HG02943 (cell line): ENCODE results near the gene KRTAP12-3.
"Not testable (repeated sequence)": the region's sequence is repeated elsewhere in the genome, so short reads cannot be mapped to it uniquely, and the experiment has no call there.

ENCODE experiments used
- ATAC-seq: cut with Tn5 transposase; IDR thresholded peaks from one replicate; pipeline ENCODE4 v1.9.1; 2021; ENCODE audit warnings: mild to moderate bottlenecking, low read depth, moderate library complexity; ENCODE audit not compliant: unreplicated experiment

KRTAP12-3 gene, protein sequence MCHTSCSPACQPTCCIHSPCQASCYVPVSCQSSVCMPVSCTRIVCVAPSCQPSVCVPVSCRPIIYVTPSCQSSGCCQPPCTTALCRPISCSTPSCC

DNA sequence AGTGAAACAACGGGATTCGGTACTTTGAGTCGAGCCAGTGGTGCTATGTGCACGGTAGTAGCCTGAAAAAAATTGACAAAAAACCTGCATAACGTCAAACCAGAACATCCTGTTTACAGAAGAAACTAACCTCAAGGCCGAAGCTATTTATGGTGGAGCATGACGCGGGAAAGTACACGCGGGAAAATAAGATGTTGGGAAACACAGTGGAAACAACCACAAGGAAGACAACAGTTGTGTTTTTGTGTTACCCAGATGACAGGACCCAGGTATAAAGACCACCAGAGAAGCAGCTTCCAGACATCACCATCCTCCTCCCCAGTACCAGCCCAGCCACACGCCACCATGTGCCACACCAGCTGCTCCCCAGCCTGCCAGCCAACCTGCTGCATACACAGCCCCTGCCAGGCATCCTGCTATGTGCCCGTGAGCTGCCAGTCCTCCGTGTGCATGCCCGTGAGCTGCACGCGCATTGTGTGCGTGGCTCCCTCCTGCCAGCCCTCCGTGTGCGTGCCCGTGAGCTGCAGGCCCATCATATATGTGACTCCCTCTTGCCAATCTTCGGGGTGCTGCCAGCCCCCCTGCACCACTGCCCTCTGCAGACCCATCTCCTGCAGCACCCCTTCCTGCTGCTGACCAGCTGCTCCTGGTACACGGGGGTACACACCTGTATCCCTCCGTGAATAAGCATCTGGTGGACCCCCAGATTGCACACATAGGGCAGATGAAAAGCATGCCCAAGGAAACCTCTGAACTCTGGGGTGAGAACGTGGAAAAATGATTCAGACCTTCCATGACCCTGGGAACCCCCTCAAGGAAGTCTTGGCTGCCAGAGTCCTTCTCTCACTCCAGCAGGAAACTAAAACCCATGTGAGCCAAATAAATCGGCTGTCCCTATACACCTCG, at the start of gene KRTAP12-3:
Gene KRTAP12-3, plus strand, starts transcription at position 298 of the 906 bp plus-strand sequence. Its CDS starts 48 bp downstream, at position 346.
- no peak for ATAC-seq

DNA sequence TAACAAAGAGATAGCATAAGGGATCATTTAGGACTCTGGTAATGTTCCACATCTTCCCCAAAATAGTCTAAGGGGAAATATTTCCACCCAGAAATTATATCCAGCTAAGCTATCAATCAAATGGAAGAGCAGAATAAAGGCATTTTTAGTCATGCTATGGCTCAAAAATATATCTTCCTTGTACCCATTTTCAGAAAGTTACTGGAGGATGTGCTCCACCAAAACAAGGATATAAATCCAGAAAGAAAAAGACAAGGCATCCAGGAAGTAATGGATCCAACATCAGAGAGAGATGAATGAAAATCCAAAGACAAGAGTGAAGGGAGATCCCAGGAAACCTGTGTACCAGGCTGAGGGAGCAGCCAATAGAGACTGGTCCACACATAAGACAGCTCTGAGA, 48.5 kb upstream of the KRTAP12-3 start:
- no peak for ATAC-seq

DNA sequence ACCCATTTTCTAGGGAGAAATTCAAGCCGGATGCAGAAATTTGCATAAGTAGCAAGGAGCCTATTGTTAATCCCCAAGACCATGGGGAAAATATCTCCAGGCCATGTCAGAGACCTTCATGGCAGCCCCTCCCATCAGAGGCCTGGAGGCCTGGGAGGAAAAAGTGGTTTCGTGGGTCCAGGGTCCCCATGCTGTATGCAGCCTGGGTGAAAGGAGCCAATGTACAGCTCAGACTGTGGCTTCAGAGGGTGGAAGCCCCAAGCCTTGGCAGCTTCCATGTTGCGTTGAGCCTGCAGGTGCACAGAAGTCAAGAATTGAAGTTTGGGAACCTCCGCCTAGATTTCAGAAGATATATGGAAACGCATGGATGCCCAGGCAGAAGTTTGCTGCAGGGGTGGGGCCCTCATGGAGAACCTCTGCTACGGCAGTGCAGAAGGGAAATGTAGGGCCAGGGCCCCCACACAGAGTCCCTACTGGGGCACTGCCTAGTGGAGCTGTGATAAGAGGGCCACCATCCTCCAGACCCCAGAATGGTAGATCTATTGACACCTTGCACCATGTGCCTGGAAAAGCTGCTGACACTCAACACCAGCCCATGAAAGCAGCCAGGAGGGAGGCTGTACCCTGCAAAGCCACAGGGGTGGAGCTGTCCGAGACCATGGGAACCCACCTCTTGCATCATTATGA, 47.4 kb upstream of the KRTAP12-3 start:
- not testable (repeated sequence) for ATAC-seq

DNA sequence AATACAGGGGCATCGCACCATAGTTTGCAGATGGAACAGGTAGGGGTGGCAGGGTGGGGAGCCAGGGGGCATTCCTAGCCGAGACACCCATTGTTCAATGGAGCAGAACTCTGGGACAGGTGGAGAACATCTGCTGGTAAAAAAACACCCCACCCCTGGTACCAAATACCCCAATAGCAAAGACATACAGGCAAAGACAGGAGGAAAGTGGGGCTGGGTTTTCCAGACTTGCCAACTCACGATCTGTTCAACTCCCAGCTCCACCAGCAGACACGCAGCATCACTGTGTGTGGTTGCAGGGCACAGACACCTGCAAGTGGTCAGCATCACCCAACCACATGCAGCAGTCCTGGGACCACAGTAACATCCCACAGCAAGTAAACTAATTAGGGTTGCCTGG, 46.2 kb upstream of the KRTAP12-3 start:
- no peak for ATAC-seq

DNA sequence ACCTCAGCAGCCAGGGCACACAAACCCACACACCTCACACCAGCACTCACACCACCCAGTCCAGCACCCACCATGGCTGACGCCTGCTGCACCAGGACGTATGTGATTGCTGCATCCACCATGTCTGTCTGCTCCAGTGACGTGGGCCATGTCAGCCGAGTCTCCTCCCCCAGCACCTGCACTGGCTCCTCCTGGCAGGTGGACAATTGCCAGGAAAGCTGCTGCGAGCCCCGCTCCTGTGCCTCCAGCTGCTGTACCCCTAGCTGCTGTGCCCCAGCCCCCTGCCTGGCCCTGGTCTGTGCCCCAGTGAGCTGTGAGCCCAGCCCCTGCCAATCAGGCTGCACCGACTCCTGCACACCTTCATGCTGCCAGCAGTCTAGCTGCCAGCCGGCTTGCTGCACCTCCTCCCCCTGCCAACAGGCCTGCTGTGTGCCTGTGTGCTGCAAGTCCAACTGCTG, 45.7 kb upstream of the KRTAP12-3 start, which contains the start of gene KRTAP10-8:
Gene KRTAP10-8, plus strand, starts transcription at position 51 of the 458 bp plus-strand sequence. Its CDS starts 22 bp downstream, at position 73.
- no peak for ATAC-seq

DNA sequence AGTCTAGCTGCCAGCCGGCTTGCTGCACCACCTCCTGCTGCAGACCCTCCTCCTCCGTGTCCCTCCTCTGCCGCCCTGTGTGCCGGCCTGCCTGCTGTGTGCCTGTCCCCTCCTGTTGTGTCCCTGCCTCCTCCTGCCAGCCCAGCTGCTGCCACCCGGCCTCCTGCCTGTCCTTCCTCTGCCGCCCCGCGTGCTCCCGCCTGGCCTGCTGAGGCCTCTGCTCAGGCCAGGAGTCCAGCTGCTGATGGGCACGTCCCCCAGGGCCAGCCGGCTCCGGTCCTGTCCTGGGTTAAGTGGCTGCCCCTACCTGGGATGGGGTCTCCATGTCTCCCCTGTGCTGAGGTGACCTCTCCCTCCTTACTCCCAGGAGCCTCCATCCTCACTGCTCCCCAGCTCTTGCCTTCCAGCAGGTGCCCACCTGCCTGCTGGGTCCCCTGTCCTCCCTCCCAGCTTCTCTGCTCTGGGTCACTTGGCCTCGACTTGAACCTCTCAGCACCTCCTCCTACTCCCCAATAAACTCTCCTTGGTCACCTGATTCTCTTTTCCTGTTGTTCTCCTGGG, 45.0 kb upstream of the KRTAP12-3 start:
- ATAC-seq, result no peak

DNA sequence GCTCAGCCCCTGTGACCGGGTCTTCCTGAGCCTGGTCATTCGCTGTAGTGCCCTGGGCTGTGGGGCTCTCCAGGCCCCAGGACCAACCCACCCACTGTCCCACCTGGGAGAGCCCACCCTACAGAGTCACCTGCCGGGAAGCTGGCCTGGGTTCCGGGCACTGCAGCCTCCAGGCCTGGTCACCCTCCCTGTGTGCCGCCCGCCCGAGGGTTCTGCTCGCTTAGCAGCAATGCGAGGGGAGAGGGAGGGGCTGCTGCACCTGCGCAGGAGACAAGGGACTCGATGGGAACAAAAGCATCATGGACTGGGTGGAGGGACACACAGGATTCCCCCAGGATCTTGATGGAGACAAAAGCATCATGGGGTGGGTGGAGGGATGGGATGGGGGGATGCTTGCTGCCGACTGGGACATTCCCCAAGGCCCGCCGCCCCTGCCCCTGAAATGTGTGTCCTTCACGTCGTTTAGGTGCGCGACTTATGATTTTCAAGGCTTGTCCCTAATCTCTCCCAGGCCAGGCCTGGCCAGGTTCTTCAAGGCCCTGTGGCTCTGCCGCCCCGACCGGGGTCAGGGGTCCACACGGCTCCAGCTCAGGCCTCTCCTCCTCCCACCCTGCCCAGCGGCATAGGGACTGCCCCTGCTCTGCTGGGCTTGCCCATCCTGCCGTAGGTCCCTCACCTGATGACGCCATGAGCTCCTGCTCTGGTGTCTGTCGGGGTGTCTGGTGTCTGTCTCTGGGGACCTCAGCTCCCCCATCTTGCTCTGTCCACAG, 44.2 kb upstream of the KRTAP12-3 start:
- ATAC-seq, result no peak

DNA sequence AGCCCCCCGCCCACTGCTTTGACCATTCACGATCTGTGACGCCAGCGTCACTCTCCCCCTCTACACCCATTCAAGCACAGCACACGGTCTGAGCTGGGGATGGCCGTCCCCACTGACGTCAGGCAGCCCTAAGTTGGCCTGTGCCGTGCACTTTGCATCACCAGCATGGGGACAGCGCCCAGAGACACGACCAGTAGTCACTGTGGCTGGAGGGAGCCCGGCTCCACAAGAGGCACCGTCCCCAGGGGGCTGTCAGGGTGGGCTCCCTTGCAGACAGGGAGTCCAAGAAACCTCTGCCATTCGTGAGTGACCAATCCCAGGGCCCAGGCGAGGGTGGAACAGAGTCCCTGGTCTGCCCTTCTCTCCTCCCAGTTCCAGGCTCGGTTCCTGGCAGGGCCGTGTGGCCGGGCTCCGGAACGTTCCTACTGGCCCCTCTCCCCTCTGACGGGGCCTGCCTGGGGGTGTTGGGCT, 43.5 kb upstream of the KRTAP12-3 start:
- no peak for ATAC-seq

DNA sequence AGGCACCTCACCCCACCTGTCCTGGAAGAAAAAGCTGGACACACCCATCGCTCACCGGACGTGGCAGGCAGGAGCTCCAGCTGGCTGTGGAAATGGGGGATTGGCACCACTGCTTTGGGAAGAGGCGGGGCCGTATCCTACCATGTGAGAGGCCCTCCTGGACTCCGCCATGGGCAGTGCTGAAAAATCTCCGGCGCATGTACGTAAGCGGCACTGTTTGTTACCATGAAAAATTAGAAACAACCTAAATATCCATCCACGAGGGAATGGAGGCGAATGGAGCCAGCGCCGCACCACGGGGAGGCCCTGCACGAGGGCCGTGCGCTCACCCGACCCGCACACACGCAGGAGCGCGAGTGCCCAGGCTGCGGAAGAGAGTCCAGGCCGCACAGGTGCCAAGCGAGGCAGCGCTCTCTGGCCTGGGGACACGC, 42.8 kb upstream of the KRTAP12-3 start:
- no peak for ATAC-seq

DNA sequence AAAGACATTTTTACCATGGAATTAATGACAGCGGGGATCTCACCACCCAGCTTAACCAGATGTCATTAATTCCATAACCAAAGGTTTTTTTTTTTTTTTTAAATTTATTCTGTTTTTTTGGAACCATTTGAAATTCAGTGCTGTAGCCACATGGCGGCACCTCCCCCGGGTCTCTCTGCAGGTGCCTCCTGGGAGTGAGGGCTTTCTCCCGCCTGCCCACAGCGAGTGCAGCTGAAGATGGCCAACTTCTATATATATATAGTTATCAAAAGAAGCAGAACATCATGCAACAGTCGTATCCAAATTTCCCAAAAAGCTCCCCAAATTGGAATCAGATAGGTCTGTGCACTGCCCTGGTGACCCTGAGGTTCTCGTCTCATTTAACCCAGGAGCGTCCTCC, 42.3 kb upstream of the KRTAP12-3 start:
- ATAC-seq, result no peak

DNA sequence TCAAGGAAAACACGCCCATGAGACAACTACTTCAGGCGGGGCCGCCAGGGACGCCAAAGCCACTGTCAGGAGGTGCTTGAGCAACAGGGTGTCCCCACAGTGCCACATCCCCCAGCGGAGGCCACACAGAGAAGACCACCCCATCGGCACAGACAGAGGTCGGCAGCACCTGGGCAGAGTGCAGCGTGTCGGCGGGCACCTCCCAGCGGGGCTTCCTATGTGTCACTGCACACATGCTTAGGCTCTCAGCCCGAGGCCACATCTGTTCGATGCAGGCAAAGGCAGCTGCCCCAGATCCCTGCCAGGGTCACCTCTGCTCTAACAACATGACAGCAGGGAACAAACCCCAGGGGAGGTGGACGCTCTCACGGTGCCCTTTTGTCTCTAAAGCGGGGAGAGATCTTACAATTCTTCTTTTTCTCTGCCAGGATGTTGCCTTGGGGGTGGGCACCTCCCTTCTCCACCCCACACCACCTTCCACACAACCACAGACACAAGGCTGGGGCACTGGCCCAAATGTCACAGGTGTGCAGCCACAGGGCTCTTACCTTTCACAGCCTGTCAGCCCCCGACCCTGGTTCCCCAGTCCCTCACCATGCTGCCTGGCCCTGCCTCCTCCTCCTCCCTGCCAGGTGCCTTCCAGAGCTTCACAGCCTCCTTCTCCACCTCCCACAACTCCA, 41.7 kb upstream of the KRTAP12-3 start:
- no peak for ATAC-seq

DNA sequence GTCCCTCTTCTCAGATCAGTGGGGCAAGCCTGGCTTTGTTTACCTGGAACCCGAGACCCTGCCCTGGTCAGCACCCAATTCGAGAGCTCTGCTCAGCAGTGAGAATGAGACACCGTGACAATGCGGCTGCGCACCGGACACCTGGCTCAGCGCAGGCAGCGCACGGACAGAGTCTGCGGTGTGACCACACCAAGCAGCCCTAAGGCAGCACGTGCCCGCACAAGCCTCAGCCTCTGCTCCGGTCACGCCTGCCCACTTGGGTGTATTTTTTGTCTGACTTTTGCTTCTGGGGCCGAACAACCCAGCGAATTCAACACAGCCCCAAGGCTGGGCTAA, 41.2 kb upstream of the KRTAP12-3 start:
- ATAC-seq, result no peak

DNA sequence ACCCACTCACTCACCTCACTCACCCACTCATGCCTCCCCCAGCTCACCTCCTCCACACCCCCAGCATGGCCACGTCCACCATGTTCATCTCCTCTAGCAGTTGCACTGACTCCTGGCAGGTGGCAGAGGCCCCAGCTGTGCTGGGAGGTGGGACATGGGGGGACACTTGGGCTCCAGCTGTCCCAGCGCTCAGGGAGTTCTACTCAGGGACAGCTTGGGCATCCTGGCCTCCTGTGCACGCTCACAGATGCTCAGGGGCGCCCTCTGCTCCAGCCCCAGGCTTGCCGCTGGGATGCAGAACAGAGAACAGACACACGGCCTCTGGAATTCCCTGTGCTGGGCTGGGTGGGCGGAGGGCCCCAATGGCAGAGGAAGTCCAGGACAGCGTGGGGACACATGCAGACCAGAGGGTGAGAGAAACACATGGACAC, 40.6 kb upstream of the KRTAP12-3 start:
- no peak for ATAC-seq

DNA sequence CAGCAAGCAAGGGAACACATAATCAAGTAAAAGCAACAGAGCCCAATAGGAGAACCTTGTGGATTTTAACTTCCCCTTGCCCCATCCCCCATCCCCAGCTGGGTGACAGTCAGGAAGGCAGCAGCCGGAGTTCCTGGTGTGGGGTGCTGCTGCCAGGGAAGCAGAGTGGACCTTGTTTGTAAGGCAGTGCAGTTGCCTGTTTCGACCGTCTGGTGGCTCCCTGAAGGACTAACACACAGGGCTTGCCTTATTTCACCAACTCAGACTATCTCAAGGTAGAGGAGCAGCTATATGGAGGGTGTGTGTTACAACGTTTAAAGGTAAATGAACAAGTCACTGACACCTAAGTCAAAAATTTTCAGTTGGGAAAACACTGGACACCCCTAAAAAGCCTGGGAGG, 39.2 kb upstream of the KRTAP12-3 start:
- no peak for ATAC-seq

DNA sequence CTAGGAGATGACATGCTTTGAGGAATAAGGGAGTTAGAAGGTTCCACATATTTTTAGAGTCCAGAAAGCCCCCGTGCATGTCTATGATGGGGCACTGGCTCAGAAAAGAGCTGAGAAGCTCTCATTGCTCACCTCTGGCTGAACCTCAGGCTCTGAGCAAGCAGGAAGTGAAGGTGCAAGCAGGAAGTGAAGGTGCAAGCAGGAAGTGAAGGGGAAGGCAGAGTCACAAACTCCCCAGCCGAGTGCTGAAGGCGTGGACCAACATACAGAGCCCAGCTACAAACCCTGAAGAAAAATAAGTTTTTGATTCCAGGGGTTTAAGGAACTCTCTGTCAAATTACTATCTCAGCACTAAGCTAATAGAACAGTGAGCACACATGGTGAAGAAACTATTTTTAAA, 38.8 kb upstream of the KRTAP12-3 start:
- no peak for ATAC-seq

DNA sequence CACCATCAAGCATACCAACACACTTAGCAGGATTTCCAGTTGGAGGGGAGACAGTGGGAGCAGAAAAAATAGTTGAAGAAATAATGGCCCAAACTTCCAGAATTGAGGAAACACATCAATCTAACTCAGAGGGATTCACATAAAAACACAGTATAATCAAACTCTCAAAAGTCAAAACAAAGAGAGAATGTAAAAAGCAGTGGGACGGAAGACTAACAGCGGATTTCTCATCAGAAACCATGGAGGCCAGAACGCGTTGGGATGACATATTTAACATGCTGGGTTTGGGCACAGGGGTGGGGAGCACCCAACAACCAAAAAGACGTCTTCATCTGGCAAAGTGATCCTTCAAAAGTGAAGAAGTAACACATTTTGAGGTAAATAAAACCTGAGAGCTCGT, 37.8 kb upstream of the KRTAP12-3 start:
- no peak for ATAC-seq

DNA sequence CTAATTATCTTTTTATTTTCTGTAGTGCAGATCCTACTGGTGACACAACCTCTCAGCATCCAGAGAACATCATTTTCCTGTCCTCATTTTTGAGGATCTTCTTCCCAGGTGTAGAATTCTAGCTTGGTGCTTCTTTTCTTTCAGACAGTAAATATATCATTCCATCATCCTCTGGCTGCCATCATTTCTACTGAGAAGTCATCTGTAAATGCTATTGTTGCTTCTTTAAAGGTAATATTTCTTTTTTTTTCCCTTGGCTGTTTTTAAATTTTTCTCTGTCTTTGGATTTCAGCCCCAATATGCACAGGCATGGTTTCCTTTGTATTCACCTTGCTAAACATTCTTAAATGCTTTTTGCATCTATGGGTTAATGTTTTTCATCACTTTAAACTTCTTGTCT, 34.2 kb upstream of the KRTAP12-3 start:
- ATAC-seq, result no peak

DNA sequence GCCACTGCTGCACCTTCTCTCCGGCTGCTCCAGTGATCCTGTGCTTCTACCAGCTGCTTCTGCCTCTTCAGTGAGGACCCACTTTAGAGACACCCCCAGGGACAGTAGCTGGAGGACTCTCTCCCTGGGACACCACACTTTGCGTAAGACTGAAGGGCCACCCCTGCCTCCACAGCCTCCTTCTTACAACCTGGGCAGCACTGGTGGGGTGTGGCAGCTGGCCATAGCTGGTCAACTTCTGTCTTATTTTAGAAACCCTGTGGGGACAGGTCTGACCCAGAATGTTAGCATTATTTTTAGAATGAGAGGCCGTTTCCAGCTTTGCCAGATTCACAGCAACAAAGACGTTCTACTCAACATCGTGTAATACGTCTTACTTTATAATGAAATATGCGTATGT, 32.0 kb upstream of the KRTAP12-3 start:
- ATAC-seq, result no peak

DNA sequence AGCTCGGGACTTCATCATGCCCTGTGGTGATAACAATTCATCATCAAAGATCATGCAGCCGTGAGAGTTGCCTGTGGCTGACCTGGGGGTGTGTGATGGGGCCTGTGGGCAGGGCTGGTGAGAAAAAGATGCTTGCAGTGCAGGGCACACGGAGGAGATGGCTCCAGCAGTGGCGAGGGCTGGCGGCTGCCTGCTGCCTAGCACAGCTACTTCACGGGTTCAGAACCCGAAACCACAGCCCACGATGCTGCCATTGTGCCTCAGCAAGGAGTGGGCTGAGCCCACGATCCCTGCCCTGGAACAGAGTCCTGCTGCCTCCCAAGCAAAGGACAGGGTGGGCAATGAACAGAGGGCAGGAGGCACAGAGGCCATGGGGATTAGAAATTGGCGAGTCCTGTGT, 31.5 kb upstream of the KRTAP12-3 start:
- no peak for ATAC-seq
